ENCODE data around the gene HM13.
A peak's percentile ranks its signal among the peaks of the same experiment; 100 is the strongest.
"Not testable (repeated sequence)": the region's sequence is repeated elsewhere in the genome, so short reads cannot be mapped to it uniquely, and the experiment has no call there.

Gene HM13

GRCh38 chr20:31594002-31594557, 79.8 kb downstream of the HM13 start:
- no peak for DNase-seq

DNA sequence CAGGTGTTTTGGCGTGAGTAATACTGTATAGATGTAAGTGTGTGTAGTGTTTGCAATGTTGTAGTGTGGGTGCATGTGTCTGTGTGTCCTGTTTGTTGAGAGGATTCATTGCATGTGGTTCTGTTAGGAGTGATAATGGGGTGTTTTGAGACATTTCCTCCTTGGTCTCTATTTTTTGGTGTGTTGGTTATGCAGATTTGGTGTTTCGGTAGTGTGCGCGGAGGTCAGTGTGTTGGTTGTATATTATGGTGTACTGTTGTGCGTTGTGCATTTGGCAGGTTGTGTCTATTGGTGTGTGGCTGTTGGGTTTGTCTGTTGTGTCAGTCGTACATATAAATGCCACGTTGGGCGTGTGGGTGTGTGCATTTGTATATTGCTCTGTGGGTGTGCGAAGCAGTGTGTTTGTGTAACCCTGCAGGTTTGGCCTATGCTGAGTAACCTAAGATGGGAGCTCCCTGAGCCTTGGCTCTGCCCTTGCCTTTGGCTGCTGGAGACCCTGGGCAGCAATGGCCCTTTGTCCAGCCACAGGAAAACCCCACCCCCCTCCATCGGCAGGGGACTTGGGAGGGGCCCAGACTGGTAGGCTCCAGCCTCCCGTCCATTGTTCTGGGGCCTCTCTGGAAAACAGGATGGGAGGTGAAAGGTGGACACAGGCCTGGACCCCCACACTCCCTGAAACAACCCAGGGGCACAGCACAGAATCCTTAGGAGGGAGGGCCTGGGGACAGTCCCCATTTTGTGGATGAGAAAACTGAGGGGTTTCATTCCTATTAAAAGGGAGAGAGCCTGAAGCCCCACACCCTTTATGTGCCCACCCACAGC, 80.5 kb downstream of the HM13 start:
- DNase-seq: no peak

- no peak for DNase-seq
These were observed 81.1 kb downstream of the HM13 start for GRCh38 chr20:31595380-31595653.

GRCh38 chr20:31595654-31596411, 81.6 kb downstream of the HM13 start:
- DNase-seq: no peak

DNA sequence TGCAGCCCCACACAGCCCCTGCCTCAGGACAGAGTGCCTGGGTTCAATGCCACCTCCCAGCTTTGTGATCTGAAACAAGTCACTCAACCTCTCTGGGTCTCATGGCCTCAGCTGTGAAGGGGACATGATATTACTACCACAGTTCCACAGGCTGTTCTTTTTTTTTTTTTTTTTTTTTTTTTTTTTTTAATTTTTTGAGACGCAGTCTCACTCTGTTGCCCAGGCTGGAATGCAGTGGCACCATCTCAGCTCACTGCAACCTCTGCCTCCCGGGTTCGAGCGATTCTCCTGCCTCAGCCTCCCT, 82.1 kb downstream of the HM13 start:
- DNase-seq: not testable (repeated sequence)

- DNase-seq: no peak
These were observed 82.7 kb downstream of the HM13 start for GRCh38 chr20:31596831-31597480.

GRCh38 chr20:31597481-31597855, 83.2 kb downstream of the HM13 start:
- DNase-seq: no peak

DNA sequence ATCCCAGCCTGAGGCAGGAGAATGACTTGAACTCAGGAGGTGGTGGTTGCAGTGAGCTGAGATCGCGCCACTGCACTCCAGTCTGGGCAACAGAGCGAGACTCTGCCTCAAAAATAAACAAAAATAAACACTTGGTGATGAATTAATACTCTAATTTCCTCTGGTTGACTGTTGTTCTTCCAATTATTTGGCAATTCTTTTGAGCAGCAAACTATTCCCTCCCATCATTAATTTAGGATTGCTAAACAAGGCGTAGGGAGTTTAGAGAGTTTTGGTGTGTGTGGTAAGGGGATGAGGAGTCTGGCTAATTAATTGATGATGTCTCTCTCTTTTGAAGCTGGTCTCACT, 88.2 kb downstream of the HM13 start:
- DNase-seq: no peak

- DNase-seq: peak; percentile 56 to 71
These were observed 88.7 kb downstream of the HM13 start for GRCh38 chr20:31602779-31603441.

DNA sequence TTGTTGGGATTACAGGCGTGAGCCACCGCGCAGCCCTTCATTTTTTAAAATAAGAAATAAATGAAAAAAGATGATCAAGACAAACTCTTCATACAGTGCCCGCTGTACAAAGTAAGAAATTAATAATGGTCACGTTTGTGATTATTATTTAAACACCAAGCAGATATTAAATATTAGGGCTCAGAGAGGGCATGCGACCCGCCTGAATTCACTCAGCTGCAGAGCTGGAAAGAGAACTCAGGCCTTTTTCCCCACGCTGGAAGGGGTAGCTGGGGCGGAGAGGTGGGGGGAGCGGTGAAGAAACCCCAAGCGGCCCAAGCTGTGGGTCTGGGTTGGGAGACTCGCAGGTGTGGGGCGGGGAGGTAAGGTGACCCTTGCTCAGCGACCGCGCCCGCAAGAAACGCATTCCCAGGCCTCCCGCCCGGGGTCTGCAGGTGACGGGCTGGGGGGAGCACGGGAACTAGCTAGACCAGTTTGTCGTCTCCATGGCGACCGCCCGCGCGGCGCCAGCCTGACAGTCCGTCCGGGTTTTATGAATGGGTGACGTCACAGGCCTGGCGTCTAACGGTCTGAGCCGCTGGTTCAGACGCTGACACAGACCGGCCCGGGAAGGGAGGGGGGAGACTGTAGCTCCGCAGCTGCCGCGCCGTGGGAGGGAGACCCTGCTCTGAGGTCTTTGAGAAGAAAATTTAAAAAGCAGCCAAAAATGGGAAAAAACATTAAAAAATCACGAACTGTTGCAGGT, 89.8 kb downstream of the HM13 start:
- peak; percentile 81 to 83 for DNase-seq

GRCh38 chr20:31604567-31605030, 90.4 kb downstream of the HM13 start:
- no peak for DNase-seq

DNA sequence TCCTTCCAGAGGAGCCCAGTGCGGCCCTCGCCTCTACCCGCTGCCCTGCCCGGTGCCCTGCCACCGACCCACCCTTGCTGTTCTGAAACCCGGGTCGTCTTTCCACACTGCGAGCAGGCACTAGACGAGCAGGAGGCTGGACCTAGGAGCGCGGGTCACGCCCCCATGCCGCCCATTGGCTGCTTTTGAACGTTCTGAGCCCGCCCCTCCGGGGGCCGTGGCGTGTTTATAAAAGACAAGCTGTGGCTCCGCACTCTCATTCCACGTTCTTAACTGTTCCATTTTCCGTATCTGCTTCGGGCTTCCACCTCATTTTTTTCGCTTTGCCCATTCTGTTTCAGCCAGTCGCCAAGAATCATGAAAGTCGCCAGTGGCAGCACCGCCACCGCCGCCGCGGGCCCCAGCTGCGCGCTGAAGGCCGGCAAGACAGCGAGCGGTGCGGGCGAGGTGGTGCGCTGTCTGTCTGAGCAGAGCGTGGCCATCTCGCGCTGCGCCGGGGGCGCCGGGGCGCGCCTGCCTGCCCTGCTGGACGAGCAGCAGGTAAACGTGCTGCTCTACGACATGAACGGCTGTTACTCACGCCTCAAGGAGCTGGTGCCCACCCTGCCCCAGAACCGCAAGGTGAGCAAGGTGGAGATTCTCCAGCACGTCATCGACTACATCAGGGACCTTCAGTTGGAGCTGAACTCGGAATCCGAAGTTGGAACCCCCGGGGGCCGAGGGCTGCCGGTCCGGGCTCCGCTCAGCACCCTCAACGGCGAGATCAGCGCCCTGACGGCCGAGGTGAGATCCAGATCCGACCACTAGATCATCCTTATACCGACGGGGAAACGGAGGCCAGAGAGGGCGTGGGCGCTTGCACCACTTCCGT, 91.0 kb downstream of the HM13 start, which contains the start of gene ID1:
Gene ID1, plus strand, starts transcription at position 259 of the 871 bp plus-strand sequence. Its CDS starts 99 bp downstream, at position 358.
- DNase-seq: peak; percentile 93

- DNase-seq: peak in 1 of 2 experiments; percentile 45
These were observed 91.9 kb downstream of the HM13 start for GRCh38 chr20:31605902-31606803.

DNA sequence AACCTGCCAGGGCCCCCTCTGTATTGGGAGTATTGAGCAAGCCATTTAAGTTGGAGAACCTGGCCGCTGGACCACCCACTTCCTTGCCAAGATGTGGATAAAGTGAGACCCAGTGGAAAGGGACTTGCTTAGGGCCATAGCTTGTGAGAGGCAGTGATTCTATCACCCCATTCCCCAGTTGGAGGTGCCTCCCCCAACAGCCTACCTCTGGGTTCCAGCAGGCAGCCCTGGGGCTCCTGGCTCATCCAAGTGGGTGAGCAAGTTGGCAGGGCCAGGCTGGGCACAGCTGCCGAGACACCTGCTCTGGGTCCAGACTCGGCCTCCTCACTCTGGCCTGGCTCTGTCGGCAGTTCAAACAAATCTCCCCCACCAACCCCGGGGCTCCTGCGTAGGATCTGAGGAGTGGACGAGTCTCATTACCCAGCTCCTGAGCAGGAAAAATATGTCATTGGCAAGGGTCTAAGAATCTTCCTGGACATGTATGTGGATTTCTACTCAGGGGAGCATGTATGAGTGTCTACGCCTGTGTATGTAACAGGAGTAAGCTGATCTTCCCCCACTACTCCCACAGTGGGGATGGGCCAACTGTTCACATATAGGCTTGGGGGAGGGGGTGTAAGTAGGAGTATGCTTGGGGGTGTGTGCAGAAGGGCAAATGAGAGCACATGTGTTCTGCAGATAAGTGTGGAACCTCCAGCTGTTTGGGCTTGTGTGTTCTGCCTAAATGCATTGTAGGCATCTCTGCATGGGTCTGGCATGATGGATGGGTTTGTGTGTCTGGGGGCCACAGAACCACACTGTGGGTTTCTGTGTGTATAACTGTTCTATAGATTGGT, 92.8 kb downstream of the HM13 start:
- no peak for DNase-seq

DNA sequence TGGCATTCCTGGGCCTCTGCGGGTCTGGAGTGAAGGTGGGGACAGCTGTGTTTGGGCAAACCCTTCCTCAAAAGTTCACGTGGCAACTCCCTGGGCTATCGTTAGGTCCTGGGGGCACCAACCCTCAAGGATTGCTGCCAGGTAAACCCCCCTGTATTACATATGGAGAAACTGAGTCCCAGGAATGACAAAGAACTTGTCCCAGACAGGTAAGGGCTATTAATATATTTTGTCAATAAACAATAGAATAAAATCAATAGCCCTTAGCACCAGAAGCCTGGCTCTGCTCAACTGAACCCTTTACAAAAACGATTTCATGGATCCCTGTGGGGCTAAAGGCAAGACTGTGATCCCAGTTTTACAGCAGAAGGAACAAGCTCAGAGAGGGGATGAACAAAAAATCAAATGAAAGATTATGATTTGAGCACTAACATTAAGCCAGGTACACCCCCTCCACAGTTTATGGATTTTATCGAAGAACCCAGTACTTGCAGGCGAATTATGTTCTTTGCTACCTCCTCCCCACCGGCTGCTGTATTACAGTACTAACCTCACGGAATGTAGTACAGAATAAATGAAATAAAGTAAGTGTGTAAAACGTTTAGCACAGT, 93.5 kb downstream of the HM13 start:
- no peak for DNase-seq

DNA sequence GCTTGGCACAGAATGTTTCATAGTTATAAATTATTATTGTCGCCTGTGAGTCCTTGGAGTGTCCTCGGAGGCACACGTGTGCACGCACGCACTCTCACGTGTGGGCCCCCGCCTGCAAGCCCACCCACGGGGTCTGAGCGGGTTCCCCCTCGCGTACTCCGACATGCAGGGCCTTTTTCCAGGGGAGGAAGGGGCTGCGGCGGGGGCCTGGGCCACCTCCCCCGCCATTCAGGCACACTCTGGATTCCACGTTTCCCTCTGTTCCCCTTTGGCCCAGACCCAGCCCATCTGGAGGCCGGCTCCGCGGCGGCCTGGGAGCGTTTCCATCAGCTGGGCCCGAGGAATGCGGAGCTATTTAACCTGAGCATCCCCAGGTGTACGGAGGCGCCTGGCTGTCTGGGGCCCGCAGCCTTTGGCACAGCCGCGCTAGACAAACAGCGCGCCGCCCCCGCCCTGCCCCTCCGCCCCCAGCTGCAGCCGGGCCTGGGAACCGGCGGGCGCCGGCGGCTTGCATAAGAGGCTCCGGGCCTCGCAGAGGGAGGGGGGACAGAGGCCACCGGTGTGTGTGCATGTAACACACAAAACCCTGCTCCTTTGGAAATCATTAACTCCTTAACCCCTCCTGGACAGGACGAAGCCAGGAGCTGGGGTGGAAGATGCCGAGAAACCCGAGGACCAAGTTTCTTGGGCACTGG, 94.2 kb downstream of the HM13 start:
- no peak for DNase-seq

DNA sequence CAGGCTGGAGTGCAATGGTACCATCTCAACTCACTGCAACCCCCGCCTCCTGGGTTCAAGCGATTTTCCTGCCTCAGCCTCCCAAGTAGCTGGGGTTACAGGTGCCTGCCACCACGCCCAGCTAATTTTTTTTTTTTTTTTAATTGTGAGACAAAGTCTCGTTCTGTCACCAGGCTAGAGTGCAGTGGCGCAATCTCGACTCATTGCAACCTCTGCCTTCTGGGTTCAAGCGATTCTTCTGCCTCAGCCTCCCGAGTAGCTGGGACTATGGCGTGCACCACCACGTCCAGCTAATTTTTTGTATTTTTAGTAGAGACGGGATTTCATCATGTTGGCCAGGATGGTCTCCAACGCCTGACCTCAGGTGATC, 98.0 kb downstream of the HM13 start:
- not testable (repeated sequence) for DNase-seq

GRCh38 chr20:31615416-31615815, 101.2 kb downstream of the HM13 start:
- no peak for DNase-seq

Measured in activated T-cell treated with anti-CD3 and anti-CD28 coated beads, Interleukin-2, amount 50 U/mL, for 48 hours (primary cell).